ENCODE data around the gene UBE2G2. TPM values are rescaled to one million over a fixed set of nuclear protein-coding genes. Genes with fewer than 3 reads are reported as not detected.

The UBE2G2 gene
- total and polyA plus RNA-seq, 2 donors (not counting 1 experiment from before 2014, with no cell fraction given) = 49.7 to 61.9 TPM

- Histone ChIP-seq H3K27me3 (ENCODE audit: control insufficient read depth, insufficient read depth, low read length) (no peaks in the 10 kb centered on the region), H3K79me2 (ENCODE audit: control insufficient read depth, insufficient read depth, low read length) (peaks cover 67% of the 10 kb centered on the region), H2AFZ (ENCODE audit: low read length) (no peak overlapping the region), H3K9me3 (ENCODE audit: control insufficient read depth, insufficient read depth, low read depth, low read length) (no peaks in the 10 kb centered on the region), H3K4me2 (ENCODE audit: extremely low read depth, insufficient read depth, low read length) (no peak overlapping the region), H3K36me3 (ENCODE audit: control insufficient read depth, insufficient read depth, low read length) (peaks cover 4% of the 10 kb centered on the region), H3K27ac (ENCODE audit: insufficient read depth, low read length) (no peak overlapping the region), H4K20me1 (ENCODE audit: control insufficient read depth, extremely low read depth, insufficient read depth, low read length) (no peaks in the 10 kb centered on the region), H3K4me1 (ENCODE audit: control insufficient read depth, extremely low read depth, insufficient read depth, low read length) (no peaks in the 10 kb centered on the region), H3K4me3 (replicated peaks in 1 of 4; ENCODE audit: control extremely low read depth in 1 of 4, insufficient read depth in 1 of 4, low read depth in 3 of 4, low read length in 4 of 4) (no peak overlapping the region), H3K9ac (ENCODE audit: insufficient read depth, low read length) (no peak overlapping the region)
- no peak for TF ChIP-seq CTCF (conservative IDR thresholded peaks at IDR 0.05 in 1 of 2, IDR thresholded peaks at IDR 0.05 in 1 of 2; ENCODE audit: low read depth in 1 of 2, low read length in 2 of 2)
- no peak for TF ChIP-seq EZH2 (IDR thresholded peaks at IDR 0.05; ENCODE audit: low read length, missing control alignments)
- DNase-seq (ENCODE audit: low read depth in 2 of 2) = no peak
Observed at GRCh38 chr21:44795342-44795741, 6.3 kb downstream of the UBE2G2 start.

GRCh38 chr21:44793592-44794374 is 7.8 kb downstream of the UBE2G2 start:
- H3K4me3 ChIP-seq (replicated peaks in 1 of 4; ENCODE audit: control extremely low read depth in 1 of 4, insufficient read depth in 1 of 4, low read depth in 3 of 4, low read length in 4 of 4) = no peak overlapping the region
- no peak overlapping the region for H3K4me2 ChIP-seq (ENCODE audit: extremely low read depth, insufficient read depth, low read length)
- H2AFZ ChIP-seq (ENCODE audit: low read length) = no peak overlapping the region
- peaks cover 53% of the 10 kb centered on the region for H3K79me2 ChIP-seq (ENCODE audit: control insufficient read depth, insufficient read depth, low read length)
- no peak overlapping the region for H3K9ac ChIP-seq (ENCODE audit: insufficient read depth, low read length)
- no peaks in the 10 kb centered on the region for H3K27me3 ChIP-seq (ENCODE audit: control insufficient read depth, insufficient read depth, low read length)
- H4K20me1 ChIP-seq (ENCODE audit: control insufficient read depth, extremely low read depth, insufficient read depth, low read length) = no peaks in the 10 kb centered on the region
- H3K4me1 ChIP-seq (ENCODE audit: control insufficient read depth, extremely low read depth, insufficient read depth, low read length) = no peaks in the 10 kb centered on the region
- no peak for DNase-seq (ENCODE audit: low read depth in 2 of 2)
- H3K27ac ChIP-seq (ENCODE audit: insufficient read depth, low read length) = no peak overlapping the region
- no peaks in the 10 kb centered on the region for H3K9me3 ChIP-seq (ENCODE audit: control insufficient read depth, insufficient read depth, low read depth, low read length)
- H3K36me3 ChIP-seq (ENCODE audit: control insufficient read depth, insufficient read depth, low read length) = peaks cover under 1% of the 10 kb centered on the region
- TF ChIP-seq EZH2 (IDR thresholded peaks at IDR 0.05; ENCODE audit: low read length, missing control alignments) = no peak
- no peak for TF ChIP-seq CTCF (conservative IDR thresholded peaks at IDR 0.05 in 1 of 2, IDR thresholded peaks at IDR 0.05 in 1 of 2; ENCODE audit: low read depth in 1 of 2, low read length in 2 of 2)

- H3K36me3 ChIP-seq (ENCODE audit: control insufficient read depth, insufficient read depth, low read length) = no peaks in the 10 kb centered on the region
- H3K9me3 ChIP-seq (ENCODE audit: control insufficient read depth, insufficient read depth, low read depth, low read length) = no peaks in the 10 kb centered on the region
- H3K4me3 ChIP-seq (replicated peaks in 1 of 4; ENCODE audit: control extremely low read depth in 1 of 4, insufficient read depth in 1 of 4, low read depth in 3 of 4, low read length in 4 of 4) = no peak overlapping the region
- H3K79me2 ChIP-seq (ENCODE audit: control insufficient read depth, insufficient read depth, low read length) = peaks cover 46% of the 10 kb centered on the region
- DNase-seq (ENCODE audit: low read depth in 2 of 2) = peak; percentile 49 to 65
- H2AFZ ChIP-seq (ENCODE audit: low read length) = no peak overlapping the region
- H3K9ac ChIP-seq (ENCODE audit: insufficient read depth, low read length) = no peak overlapping the region
- TF ChIP-seq CTCF (conservative IDR thresholded peaks at IDR 0.05 in 1 of 2, IDR thresholded peaks at IDR 0.05 in 1 of 2; ENCODE audit: low read depth in 1 of 2, low read length in 2 of 2) (peak; percentile 70 to 74), EZH2 (IDR thresholded peaks at IDR 0.05; ENCODE audit: low read length, missing control alignments) (no peak)
- H3K4me2 ChIP-seq (ENCODE audit: extremely low read depth, insufficient read depth, low read length) = no peak overlapping the region
- no peaks in the 10 kb centered on the region for H3K27me3 ChIP-seq (ENCODE audit: control insufficient read depth, insufficient read depth, low read length)
- no peaks in the 10 kb centered on the region for H3K4me1 ChIP-seq (ENCODE audit: control insufficient read depth, extremely low read depth, insufficient read depth, low read length)
- H3K27ac ChIP-seq (ENCODE audit: insufficient read depth, low read length) = no peak overlapping the region
- no peaks in the 10 kb centered on the region for H4K20me1 ChIP-seq (ENCODE audit: control insufficient read depth, extremely low read depth, insufficient read depth, low read length)
Observed at GRCh38 chr21:44792702-44793591, 8.7 kb downstream of the UBE2G2 start.

All from fibroblast of lung (primary cell).